GM12878 (cell line): ENCODE measurements around the gene TMSB4X. TPM values are rescaled to one million over a fixed set of nuclear protein-coding genes. Genes with fewer than 3 reads are reported as not detected.
A peak's percentile ranks its signal among the peaks of the same experiment; 100 is the strongest.

Experiments
- ATF7 ChIP-seq: fragments of 450-650 bp; IDR thresholded peaks from 2 replicates; pipeline ENCODE4 v1.6.1; 2016; ENCODE audit warnings: low read depth, mild to moderate bottlenecking
- CEBPB ChIP-seq, 2 experiments: fragments of 150-350 bp in 1 of 2; IDR thresholded peaks; 2 replicates each; pipeline ENCODE4 v1.6.1; 2012 to 2014; ENCODE audit warnings: low read depth in 2 of 2, low read length in 2 of 2, borderline replicate concordance in 1 of 2, inconsistent platforms in 1 of 2
- FOXM1 ChIP-seq: IDR thresholded peaks from 2 replicates; pipeline ENCODE4 v1.6.1; 2012; ENCODE audit warnings: low read depth, mild to moderate bottlenecking, inconsistent platforms, low read length, moderate library complexity
- IRF4 ChIP-seq: IDR thresholded peaks from 2 replicates; pipeline ENCODE4 v1.6.1; 2011; ENCODE audit warnings: low read depth, low read length
- JUND ChIP-seq: IDR thresholded peaks from 2 replicates; pipeline ENCODE4 v1.6.1; 2012; ENCODE audit warnings: low read depth, mild to moderate bottlenecking, low read length, improper control_type of control experiment, moderate library complexity
- KDM1A ChIP-seq: fragments of 200-600 bp; sonication (generic); IDR thresholded peaks from 2 replicates; pipeline ENCODE4 v1.6.1; 2016; ENCODE audit warnings: borderline replicate concordance
- MYB ChIP-seq: fragments of 150-350 bp; IDR thresholded peaks from 2 replicates; pipeline ENCODE4 v1.6.1; 2014; ENCODE audit warnings: mild to moderate bottlenecking, low read depth, low read length, borderline replicate concordance
- MYC ChIP-seq: IDR thresholded peaks from 2 replicates; pipeline ENCODE4 v1.6.1; 2011; ENCODE audit warnings: mild to moderate bottlenecking, low read length, moderate library complexity, inconsistent platforms; ENCODE audit not compliant: insufficient read depth, insufficient replicate concordance, insufficient read length, severe bottlenecking
- NR2F1 ChIP-seq: fragments of 450-650 bp; conservative IDR thresholded peaks from 2 replicates; pipeline ENCODE4 v1.6.1; 2017; ENCODE audit warnings: mild to moderate bottlenecking
- PAX8 ChIP-seq: fragments of 450-650 bp; IDR thresholded peaks from 2 replicates; pipeline ENCODE4 v1.6.1; 2017; ENCODE audit warnings: mild to moderate bottlenecking, moderate library complexity
- POLR2A ChIP-seq: IDR thresholded peaks from 2 replicates; pipeline ENCODE4 v1.6.1; 2011; ENCODE audit warnings: low read depth, mild to moderate bottlenecking, low read length
- SMARCA5 ChIP-seq: fragments of 450-650 bp; IDR thresholded peaks from 2 replicates; pipeline ENCODE4 v1.6.1; 2017; ENCODE audit warnings: mild to moderate bottlenecking
- SP1 ChIP-seq: IDR thresholded peaks from one replicate; pipeline ENCODE4 v1.6.1; 2011; ENCODE audit warnings: low read depth, low read length
- SPI1 ChIP-seq: IDR thresholded peaks from 2 replicates; pipeline ENCODE4 v1.6.1; 2011; ENCODE audit warnings: low read depth, mild to moderate bottlenecking, low read length, moderate library complexity, borderline replicate concordance; ENCODE audit not compliant: insufficient read depth
- USF2 ChIP-seq: IDR thresholded peaks from 2 replicates; pipeline ENCODE4 v1.6.1; 2011; ENCODE audit warnings: low read depth, low read length, improper control_type of control experiment, borderline replicate concordance
- ZNF622 ChIP-seq: fragments of 450-650 bp; IDR thresholded peaks from 2 replicates; pipeline ENCODE4 v1.6.1; 2017; ENCODE audit warnings: mild to moderate bottlenecking, inconsistent platforms
- polyA plus RNA-seq, 11 experiments: library from polyadenylated mRNA; depleted of rRNA in 4 of 11; unstranded in 6 of 11; stranded (reverse) in 5 of 11; fragments of >200 nt; fragmentation: Nextera tagmentation in 4 of 11; fragmentation: Illumina TruSeq in 1 of 11; extraction: Ambion mirVana in 4 of 11; extraction: Trizol in 1 of 11; gene quantifications; 1 replicate in 1 of 11; 2 replicates in 10 of 11; pipeline versions ENCODE4 v1.2.1 to v1.2.3, GENCODE V29; 2011 to 2016; ENCODE audit warnings: inconsistent platforms in 2 of 11, missing spikeins in 2 of 11, low read depth in 1 of 11
- total RNA-seq, 4 experiments: library from RNA; depleted of rRNA in 3 of 4; stranded (reverse); fragments of >200 nt in 3 of 4; fragmentation: Illumina TruSeq in 1 of 4; extraction: Trizol in 1 of 4; gene quantifications; 2 replicates each; pipeline versions ENCODE4 v1.2.1 to v1.2.3, GENCODE V29; 2013 to 2021
- TF ChIP-seq, protein P1 (sequence below): IDR thresholded peaks from 2 replicates; pipeline ENCODE4 v1.6.1; 2012; ENCODE audit warnings: improper control_type of control experiment, low read depth, low read length; ENCODE audit not compliant: insufficient replicate concordance
- TF ChIP-seq, protein P2 (sequence below): IDR thresholded peaks from 2 replicates; pipeline ENCODE4 v1.6.1; 2011; ENCODE audit warnings: mild to moderate bottlenecking, low read depth, low read length, moderate library complexity; ENCODE audit not compliant: insufficient replicate concordance
- TF ChIP-seq, protein P3 (sequence below): IDR thresholded peaks from 2 replicates; pipeline ENCODE4 v1.6.1; 2012; ENCODE audit warnings: low read length, inconsistent platforms

Gene TMSB4X
- total and polyA plus RNA-seq, 10 of the 15 experiments (the other 5 are each of a cell fraction or from before 2014, with no cell fraction given) = 13,924 to 37,234 (median 23,705) TPM

DNA sequence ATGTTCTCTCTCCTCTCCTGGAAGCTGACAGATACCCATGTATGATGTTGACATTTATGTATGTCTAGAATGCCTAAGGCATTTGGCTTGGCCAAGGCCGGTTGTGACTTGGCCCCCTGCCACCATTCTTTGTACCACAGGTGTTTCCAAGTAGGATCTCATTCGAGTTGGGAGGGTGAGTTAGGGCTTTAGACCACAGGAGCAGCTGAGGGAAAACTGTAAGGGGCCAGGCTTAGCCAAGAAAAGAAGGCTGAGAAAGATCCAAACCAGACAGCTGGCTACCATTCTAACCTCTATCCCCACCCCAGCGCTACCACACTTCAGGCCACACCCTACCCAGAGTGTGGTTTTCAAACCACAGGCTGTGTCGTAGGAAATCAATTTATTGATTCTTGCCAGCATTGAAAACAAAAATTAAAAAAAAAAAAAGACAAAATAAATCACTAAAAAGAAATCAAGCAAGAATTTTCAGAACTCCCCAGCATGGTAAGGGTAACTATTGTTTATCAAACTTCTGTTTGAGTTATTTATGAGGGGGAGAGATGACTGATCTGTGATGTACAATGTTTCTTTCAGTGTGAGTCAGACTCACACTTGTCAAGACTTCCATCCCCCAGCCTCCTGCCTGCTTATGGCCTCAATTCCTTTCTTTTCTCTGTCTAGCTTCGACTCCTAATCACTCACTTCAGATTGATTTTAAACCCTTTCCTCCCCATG, 9.9 kb downstream of the TMSB4X start (continued):
- TF ChIP-seq, protein P1, sequence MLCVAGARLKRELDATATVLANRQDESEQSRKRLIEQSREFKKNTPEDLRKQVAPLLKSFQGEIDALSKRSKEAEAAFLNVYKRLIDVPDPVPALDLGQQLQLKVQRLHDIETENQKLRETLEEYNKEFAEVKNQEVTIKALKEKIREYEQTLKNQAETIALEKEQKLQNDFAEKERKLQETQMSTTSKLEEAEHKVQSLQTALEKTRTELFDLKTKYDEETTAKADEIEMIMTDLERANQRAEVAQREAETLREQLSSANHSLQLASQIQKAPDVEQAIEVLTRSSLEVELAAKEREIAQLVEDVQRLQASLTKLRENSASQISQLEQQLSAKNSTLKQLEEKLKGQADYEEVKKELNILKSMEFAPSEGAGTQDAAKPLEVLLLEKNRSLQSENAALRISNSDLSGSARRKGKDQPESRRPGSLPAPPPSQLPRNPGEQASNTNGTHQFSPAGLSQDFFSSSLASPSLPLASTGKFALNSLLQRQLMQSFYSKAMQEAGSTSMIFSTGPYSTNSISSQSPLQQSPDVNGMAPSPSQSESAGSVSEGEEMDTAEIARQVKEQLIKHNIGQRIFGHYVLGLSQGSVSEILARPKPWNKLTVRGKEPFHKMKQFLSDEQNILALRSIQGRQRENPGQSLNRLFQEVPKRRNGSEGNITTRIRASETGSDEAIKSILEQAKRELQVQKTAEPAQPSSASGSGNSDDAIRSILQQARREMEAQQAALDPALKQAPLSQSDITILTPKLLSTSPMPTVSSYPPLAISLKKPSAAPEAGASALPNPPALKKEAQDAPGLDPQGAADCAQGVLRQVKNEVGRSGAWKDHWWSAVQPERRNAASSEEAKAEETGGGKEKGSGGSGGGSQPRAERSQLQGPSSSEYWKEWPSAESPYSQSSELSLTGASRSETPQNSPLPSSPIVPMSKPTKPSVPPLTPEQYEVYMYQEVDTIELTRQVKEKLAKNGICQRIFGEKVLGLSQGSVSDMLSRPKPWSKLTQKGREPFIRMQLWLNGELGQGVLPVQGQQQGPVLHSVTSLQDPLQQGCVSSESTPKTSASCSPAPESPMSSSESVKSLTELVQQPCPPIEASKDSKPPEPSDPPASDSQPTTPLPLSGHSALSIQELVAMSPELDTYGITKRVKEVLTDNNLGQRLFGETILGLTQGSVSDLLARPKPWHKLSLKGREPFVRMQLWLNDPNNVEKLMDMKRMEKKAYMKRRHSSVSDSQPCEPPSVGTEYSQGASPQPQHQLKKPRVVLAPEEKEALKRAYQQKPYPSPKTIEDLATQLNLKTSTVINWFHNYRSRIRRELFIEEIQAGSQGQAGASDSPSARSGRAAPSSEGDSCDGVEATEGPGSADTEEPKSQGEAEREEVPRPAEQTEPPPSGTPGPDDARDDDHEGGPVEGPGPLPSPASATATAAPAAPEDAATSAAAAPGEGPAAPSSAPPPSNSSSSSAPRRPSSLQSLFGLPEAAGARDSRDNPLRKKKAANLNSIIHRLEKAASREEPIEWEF = peak; percentile 96
- no peak for TF ChIP-seq USF2
- peak; percentile 41; the same call in 1 of the 2 replicates for TF ChIP-seq NR2F1
- TF ChIP-seq MYB = no peak
- no peak for TF ChIP-seq PAX8
- TF ChIP-seq JUND = peak; percentile 77
- no peak for TF ChIP-seq CEBPB (IDR thresholded peaks at IDR 0.05; ENCODE audit: borderline replicate concordance in 1 of 2, low read depth in 2 of 2, low read length in 2 of 2)
- peak; percentile 86 for TF ChIP-seq ATF7
- TF ChIP-seq FOXM1 = peak; percentile 42; the same call in 1 of the 2 replicates
- peak; percentile 28 for TF ChIP-seq SP1
- TF ChIP-seq SMARCA5 = peak; percentile 5; the same call in 1 of the 2 replicates
- no peak for TF ChIP-seq MYC
- TF ChIP-seq SPI1 = no peak
- TF ChIP-seq, protein P2, sequence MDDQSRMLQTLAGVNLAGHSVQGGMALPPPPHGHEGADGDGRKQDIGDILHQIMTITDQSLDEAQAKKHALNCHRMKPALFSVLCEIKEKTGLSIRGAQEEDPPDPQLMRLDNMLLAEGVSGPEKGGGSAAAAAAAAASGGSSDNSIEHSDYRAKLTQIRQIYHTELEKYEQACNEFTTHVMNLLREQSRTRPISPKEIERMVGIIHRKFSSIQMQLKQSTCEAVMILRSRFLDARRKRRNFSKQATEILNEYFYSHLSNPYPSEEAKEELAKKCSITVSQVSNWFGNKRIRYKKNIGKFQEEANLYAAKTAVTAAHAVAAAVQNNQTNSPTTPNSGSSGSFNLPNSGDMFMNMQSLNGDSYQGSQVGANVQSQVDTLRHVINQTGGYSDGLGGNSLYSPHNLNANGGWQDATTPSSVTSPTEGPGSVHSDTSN = peak; percentile 43
- TF ChIP-seq POLR2A = no peak
- no peak for TF ChIP-seq ZNF622
- peak; percentile 88 for TF ChIP-seq IRF4
- TF ChIP-seq, protein P3, sequence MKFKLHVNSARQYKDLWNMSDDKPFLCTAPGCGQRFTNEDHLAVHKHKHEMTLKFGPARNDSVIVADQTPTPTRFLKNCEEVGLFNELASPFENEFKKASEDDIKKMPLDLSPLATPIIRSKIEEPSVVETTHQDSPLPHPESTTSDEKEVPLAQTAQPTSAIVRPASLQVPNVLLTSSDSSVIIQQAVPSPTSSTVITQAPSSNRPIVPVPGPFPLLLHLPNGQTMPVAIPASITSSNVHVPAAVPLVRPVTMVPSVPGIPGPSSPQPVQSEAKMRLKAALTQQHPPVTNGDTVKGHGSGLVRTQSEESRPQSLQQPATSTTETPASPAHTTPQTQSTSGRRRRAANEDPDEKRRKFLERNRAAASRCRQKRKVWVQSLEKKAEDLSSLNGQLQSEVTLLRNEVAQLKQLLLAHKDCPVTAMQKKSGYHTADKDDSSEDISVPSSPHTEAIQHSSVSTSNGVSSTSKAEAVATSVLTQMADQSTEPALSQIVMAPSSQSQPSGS = peak; percentile 83
- TF ChIP-seq KDM1A = no peak
